ENCODE results near the gene LSAMP.

LSAMP gene

GRCh38 chr3:115999613-116000012 lies 445.7 kb downstream of the LSAMP start:
- no peak for DNase-seq

- no peak for DNase-seq
Measured at GRCh38 chr3:115999001-115999585, 446.2 kb downstream of the LSAMP start.

- no peak for DNase-seq
Measured at GRCh38 chr3:115996420-115997108, 448.7 kb downstream of the LSAMP start.

- no peak for DNase-seq
Measured at GRCh38 chr3:115990669-115991068, 454.6 kb downstream of the LSAMP start.

GRCh38 chr3:115989684-115990421 lies 455.4 kb downstream of the LSAMP start:
- no peak for DNase-seq

GRCh38 chr3:115986555-115987207 lies 458.6 kb downstream of the LSAMP start:
- DNase-seq: no peak

- no peak for DNase-seq
Measured at GRCh38 chr3:115982629-115983028, 462.7 kb downstream of the LSAMP start.

GRCh38 chr3:115982108-115982507 lies 463.2 kb downstream of the LSAMP start:
- DNase-seq: no peak

GRCh38 chr3:115980709-115981108 lies 464.6 kb downstream of the LSAMP start:
- DNase-seq: no peak

GRCh38 chr3:115977866-115978265 lies 467.4 kb downstream of the LSAMP start:
- DNase-seq: no peak

- DNase-seq: no peak
Measured at GRCh38 chr3:115975796-115976195, 469.5 kb downstream of the LSAMP start.

- DNase-seq: no peak
Measured at GRCh38 chr3:115975353-115975752, 469.9 kb downstream of the LSAMP start.

GRCh38 chr3:115974940-115975339 lies 470.3 kb downstream of the LSAMP start:
- no peak for DNase-seq

GRCh38 chr3:115968871-115969270 lies 476.4 kb downstream of the LSAMP start:
- no peak for DNase-seq

- DNase-seq: no peak
Measured at GRCh38 chr3:115961380-115961779, 483.9 kb downstream of the LSAMP start.

- DNase-seq: no peak
Measured at GRCh38 chr3:115960799-115961198, 484.5 kb downstream of the LSAMP start.

- no peak for DNase-seq
Measured at GRCh38 chr3:115958526-115958925, 486.8 kb downstream of the LSAMP start.

GRCh38 chr3:115947325-115947724 lies 498.0 kb downstream of the LSAMP start:
- DNase-seq: no peak

- DNase-seq: no peak
Measured at GRCh38 chr3:115943579-115943978, 501.7 kb downstream of the LSAMP start.

GRCh38 chr3:115937054-115937453 lies 508.2 kb downstream of the LSAMP start:
- no peak for DNase-seq

GRCh38 chr3:115932807-115933206 lies 512.5 kb downstream of the LSAMP start:
- no peak for DNase-seq

GRCh38 chr3:115931581-115931980 lies 513.7 kb downstream of the LSAMP start:
- DNase-seq: no peak

- no peak for DNase-seq
Measured at GRCh38 chr3:115930922-115931321, 514.4 kb downstream of the LSAMP start.

GRCh38 chr3:115930168-115930567 lies 515.1 kb downstream of the LSAMP start:
- no peak for DNase-seq
